ENCODE measurements around the gene PIN1.
A peak's percentile ranks its signal among the peaks of the same experiment; 100 is the strongest.
"Not testable (repeated sequence)": the region's sequence is repeated elsewhere in the genome, so short reads cannot be mapped to it uniquely, and the experiment has no call there.

Gene PIN1

GRCh38 chr19:9818734-9819595, 16.2 kb upstream of the PIN1 start, which contains the start of gene FBXL12:
TSS of gene FBXL12 (minus strand) at chr19:9819079. CDS start at chr19:9818813, 266 bp downstream.
- DNase-seq = peak; percentile 98

GRCh38 chr19:9819596-9819909, 15.6 kb upstream of the PIN1 start:
- no peak for DNase-seq

DNA sequence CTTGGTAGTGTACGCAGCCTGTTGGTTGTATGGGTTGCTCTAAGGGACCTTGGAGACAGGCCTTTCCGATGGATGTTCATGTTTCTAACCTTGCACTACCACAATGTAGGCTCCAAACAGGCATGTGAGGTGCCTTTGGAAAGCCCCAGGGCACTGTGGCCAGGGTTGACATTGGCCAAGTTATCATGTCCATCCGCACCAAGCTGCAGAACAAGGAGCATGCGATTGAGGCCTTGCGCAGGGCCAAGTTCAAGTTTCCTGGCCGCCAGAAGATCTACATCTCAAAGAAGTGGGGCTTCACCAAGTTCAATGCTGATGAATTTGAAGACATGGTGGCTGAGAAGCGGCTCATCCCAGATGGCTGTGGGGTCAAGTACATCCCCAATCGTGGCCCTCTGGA, 15.1 kb upstream of the PIN1 start:
- not testable (repeated sequence) for DNase-seq

- DNase-seq = no peak
Measured at GRCh38 chr19:9823816-9824215, 11.3 kb upstream of the PIN1 start.

- peak; percentile 87 for DNase-seq
Measured at GRCh38 chr19:9827289-9828238, 7.6 kb upstream of the PIN1 start, which contains the start of gene UBL5. TSS of gene UBL5 (plus strand) at chr19:9827918. CDS start at chr19:9828338, 420 bp downstream.

GRCh38 chr19:9828551-9829063, 6.5 kb upstream of the PIN1 start:
- DNase-seq = no peak

- no peak for DNase-seq
Measured at GRCh38 chr19:9834307-9834725, 802 bp upstream of the PIN1 start.

DNA sequence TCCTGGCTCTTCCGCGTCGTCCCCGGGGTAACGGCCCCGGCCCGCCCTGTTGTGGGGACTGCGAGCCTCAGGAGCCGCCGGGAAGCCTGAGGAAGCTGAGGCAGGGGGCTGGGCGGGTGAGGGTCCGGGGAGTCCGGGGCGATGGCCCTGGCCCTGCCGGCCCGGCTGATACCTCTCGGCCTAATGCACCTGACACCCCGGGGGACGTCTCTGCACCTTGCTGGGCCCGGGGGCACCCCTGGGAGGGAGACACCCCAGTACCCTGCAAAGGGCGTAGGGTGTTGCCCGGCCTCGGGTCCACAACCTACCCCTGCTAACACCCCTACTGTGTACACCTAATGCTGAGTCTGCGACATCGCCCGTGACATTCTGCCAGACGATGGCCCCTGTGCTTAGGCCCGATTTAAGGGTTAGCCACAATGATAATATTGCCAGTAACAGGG, 410 bp downstream of the PIN1 start:
- no peak for DNase-seq

DNA sequence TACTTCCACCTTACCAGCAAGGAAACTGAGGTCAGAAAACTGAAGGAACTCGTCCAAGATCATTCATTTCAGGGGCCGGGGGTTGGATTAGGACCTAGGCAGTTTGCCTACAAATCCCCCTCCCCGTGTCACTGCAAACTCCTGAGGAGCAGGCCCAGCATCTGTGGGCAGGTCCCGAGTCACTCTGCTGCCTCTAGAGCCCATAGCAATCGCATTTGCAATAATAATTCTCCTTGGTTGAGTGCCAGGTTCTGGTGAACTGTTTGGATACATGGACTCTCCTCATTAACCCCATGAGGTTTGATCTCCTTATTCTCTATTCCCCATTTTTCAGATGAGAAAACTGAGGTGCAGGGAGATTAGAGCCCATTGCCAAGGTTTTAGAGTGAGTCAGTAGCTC, 903 bp downstream of the PIN1 start:
- DNase-seq = peak; percentile 54

- DNase-seq = no peak
Measured at GRCh38 chr19:9838324-9838723, 3.2 kb downstream of the PIN1 start.

DNA sequence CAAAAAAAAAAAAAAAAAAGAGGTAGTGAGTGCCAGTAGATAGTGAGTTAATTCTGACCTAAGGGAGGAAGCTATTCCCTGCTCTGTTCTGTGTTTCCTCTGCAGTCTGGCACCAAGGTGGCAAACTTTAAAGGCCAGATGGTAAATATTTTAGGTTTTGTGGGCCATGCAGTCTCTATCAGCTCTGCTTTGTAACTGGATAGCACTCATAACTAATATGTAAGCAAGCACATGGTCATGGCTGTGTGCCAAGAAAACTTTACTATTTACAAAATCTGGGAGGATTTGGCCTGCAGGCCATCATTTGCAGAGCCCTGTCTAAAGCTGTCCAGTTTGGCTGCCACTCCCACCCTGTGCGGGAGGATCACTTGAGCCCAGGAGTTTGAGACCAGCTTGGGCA, 4.3 kb downstream of the PIN1 start:
- no peak for DNase-seq

- DNase-seq = no peak
Measured at GRCh38 chr19:9842834-9843625, 7.9 kb downstream of the PIN1 start.

DNA sequence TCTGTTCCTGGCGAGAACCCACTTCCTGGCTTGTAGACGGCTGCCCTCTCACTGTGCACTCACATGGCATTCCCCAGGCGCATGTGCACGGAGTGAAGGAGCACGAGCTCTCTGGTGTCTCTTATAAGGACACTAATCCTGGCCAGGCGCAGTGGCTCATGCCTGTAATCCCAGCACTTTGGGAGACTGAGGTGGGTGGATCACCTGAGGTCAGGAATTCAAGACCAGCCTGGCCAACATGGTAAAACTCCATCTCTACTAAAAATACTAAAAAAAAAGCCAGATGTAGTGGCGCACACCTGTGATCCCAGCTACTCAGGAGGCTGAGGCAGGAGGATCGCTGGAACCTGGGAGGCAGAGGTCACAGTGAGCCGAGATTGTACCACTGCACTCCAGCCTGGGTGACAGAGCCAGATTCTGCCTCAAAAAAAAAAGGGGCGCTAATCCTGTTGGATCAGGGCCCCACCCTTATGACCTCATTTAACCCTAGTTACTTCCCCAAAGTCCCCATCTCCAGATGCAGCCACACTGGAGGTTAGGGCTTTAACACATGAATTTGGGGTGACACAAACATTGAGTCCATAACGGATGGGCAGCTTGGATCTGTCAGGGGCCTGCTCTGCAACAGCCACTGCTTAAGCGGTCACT, 8.6 kb downstream of the PIN1 start:
- DNase-seq = not testable (repeated sequence)

- DNase-seq = peak; percentile 91
Measured at GRCh38 chr19:9847087-9847671, 12.1 kb downstream of the PIN1 start.

DNA sequence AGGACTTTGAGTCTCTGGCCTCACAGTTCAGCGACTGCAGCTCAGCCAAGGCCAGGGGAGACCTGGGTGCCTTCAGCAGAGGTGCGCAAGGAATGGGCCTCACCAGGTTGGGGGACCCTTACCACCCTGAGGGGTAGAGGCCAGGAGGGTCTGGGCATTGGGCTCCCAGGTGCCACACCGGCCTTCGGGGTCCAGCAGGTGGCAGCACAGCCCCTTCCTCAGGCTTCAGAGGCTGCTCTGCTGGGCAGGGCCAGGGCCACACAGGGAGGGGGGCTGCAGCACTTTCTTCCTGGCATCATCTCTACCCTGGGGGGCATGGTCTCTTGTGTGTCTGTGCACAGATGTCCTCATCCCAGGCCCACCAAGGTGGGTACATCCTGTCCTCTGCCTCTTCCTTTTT, 12.9 kb downstream of the PIN1 start:
- DNase-seq = no peak

GRCh38 chr19:9848762-9849161, 13.6 kb downstream of the PIN1 start:
- DNase-seq = no peak

- no peak for DNase-seq
Measured at GRCh38 chr19:9849791-9850190, 14.7 kb downstream of the PIN1 start.

DNA sequence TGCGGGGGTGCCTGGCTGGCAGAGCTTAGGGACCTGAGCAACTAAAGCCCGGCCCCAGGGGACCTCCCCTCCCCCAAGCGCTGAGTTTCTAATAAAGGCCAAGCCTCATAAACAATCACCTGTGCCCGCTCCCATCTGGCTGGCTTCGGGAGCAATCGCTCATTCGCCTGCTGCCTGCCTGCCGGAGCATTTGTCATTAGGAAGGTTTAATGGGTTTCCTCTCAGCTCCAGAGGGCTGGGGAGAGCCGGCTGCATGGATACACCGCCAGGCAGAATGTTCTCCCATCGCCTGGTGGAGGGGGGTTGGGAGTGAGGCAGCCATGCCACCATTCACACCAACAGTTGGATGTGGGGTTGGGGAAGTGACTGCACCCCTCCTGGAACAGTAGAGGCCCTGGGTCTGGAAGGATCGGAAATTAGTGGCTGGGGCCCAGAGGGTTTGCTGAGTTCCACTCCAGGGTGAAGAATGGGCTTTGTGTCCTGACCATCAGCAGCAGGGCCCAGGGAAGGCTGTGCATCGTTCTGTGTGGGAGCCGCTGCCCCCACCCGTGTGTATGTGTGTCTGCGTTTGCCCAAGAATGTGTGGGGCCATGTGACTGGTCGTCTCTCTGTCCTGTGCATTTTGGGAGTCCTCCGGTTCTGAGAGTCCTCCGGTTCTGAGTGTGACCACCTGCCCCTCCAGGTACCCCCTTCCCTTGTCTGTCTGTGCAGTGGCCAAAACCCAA, 15.3 kb downstream of the PIN1 start:
- no peak for DNase-seq

DNA sequence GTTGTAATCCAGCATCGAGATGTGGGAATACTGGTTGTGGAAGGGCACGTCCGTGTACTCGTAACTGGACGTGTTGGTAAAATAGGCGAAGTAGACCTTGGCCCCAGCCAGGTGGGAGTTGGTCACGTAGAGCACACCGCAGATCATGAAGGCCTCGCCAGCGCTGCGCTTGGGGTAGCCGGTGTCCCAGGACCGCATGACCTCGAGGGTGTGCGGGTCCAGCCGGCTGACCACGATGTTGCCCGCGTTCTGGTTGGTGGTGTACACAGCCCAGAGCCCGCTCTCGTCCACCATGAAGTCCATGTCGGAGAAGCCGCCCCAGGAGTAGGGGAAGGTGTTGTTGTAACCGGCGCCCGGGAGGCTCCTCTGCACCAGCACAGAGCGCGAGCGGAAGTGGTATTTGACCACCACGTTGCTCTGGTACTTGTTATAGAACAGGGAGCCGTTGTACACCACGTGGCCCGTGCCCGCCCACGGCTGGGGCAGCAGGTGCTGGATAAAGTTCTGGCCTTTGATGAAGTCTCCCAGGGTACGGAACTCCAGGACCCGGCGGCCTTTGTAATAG, 19.2 kb downstream of the PIN1 start:
- DNase-seq = no peak

DNA sequence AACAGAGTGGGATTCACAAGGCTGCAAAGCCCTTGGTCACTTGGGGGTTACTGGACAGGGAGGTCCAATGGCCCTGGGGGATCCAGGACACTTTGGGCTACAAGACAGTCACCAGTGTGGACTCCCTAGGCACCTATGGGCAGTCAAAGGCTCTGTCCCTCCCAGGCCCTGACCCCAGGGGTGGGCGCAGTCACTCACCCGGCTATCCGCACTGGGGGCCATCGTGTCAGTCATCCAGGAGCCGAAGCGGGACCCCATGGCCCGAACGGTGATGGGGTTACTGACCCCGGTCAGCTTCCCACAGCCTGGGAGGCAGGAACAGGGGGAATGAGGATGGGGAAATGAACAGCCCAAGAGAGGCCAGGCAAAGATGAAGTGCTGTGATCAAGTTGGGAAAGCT, 21.5 kb downstream of the PIN1 start:
- no peak for DNase-seq

Data from fibroblast of skin of back (primary cell).